SK-N-SH (cell line): ENCODE measurements around the gene FBXL5. TPM values are rescaled to one million over a fixed set of nuclear protein-coding genes. Genes with fewer than 3 reads are reported as not detected.

Experiments
- CTCF ChIA-PET: fragments of 300-600, 350-600 bp; formaldehyde crosslinking; extraction: SDS; loops from one replicate; lab custom pipeline; 2021; lab: Yijun Ruan, JAX
- POLR2A ChIA-PET: fragments of 350-600 bp; sonication (Branson Sonifier 250); formaldehyde crosslinking; extraction: SDS; loops from one replicate; lab custom pipeline; 2020; ENCODE audit warnings: antibody characterized with exemption, inconsistent platforms; lab: Yijun Ruan, JAX
- DNase-seq: peaks from one replicate; pipeline ENCODE4 v3.0.0; 2012
- H2AFZ ChIP-seq: fragments of 200-600 bp; sonication (generic); 2 replicates; pipeline ENCODE4 v1.8.1; 2016; ENCODE audit warnings: antibody characterized with exemption, mild to moderate bottlenecking, low read depth
- H3F3A ChIP-seq: fragments of 200-600 bp; sonication (generic); replicated peaks from 2 replicates; pipeline ENCODE3; 2016; ENCODE audit warnings: antibody characterized with exemption, mild to moderate bottlenecking; ENCODE audit not compliant: insufficient read depth
- H3K27ac ChIP-seq, 2 experiments: fragments of 200-500 bp in 1 of 2; fragments of 200-600 bp in 1 of 2; sonication (Bioruptor generic) in 1 of 2; sonication (generic), shearing (Covaris generic) in 1 of 2; 2 replicates each; pipeline versions ENCODE4 v1.5.1 to v1.6.1; 2014 to 2016; ENCODE audit warnings: low read depth in 2 of 2, inconsistent platforms in 1 of 2, low read length in 1 of 2, mild to moderate bottlenecking in 1 of 2, mixed read lengths in 1 of 2
- H3K27me3 ChIP-seq: fragments of 200-600 bp; sonication (generic), shearing (Covaris generic); 2 replicates; pipeline ENCODE4 v1.6.1; 2016; ENCODE audit warnings: mixed run types; ENCODE audit not compliant: insufficient read depth
- H3K36me3 ChIP-seq, 2 experiments: fragments of 200-500 bp in 1 of 2; fragments of 200-600 bp in 1 of 2; sonication (Bioruptor generic) in 1 of 2; sonication (generic) in 1 of 2; replicated peaks in 1 of 2; 2 replicates each; pipeline versions ENCODE3 to v1.5.1; 2014 to 2016; ENCODE audit warnings: low read length in 1 of 2, mild to moderate bottlenecking in 1 of 2; ENCODE audit not compliant: insufficient read depth in 2 of 2, control insufficient read depth in 1 of 2
- H3K4me1 ChIP-seq, 2 experiments: fragments of 200-500 bp in 1 of 2; fragments of 200-600 bp in 1 of 2; sonication (Bioruptor generic) in 1 of 2; sonication (generic), shearing (Covaris generic) in 1 of 2; 2 replicates each; pipeline versions ENCODE4 v1.5.1 to v1.6.1; 2014 to 2016; ENCODE audit warnings: low read depth in 1 of 2, low read length in 1 of 2, mixed run types in 1 of 2; ENCODE audit not compliant: insufficient read depth in 2 of 2, control insufficient read depth in 1 of 2
- H3K4me2 ChIP-seq: fragments of 200-600 bp; sonication (generic), shearing (Covaris generic); 2 replicates; pipeline ENCODE4 v1.6.1; 2017; ENCODE audit warnings: mixed run types
- H3K4me3 ChIP-seq, 2 experiments: fragments of 200-500 bp in 1 of 2; fragments of 200-600 bp in 1 of 2; sonication (Bioruptor generic) in 1 of 2; sonication (generic), shearing (Covaris generic) in 1 of 2; 2 replicates each; pipeline versions ENCODE4 v1.5.1 to v1.8.1; 2014 to 2016; ENCODE audit warnings: low read depth in 2 of 2, inconsistent platforms in 1 of 2, low read length in 1 of 2, mild to moderate bottlenecking in 1 of 2, mixed read lengths in 1 of 2, moderate library complexity in 1 of 2
- H3K79me2 ChIP-seq: fragments of 200-600 bp; sonication (generic); 2 replicates; pipeline ENCODE4 v1.8.1; 2017; ENCODE audit warnings: mild to moderate bottlenecking; ENCODE audit not compliant: insufficient read depth
- H3K9ac ChIP-seq: fragments of 200-600 bp; sonication (generic); 2 replicates; pipeline ENCODE4 v1.6.1; 2017; ENCODE audit warnings: mixed run types
- H3K9me2 ChIP-seq: fragments of 200-600 bp; sonication (generic); 2 replicates; pipeline ENCODE4 v1.6.1; 2017; ENCODE audit warnings: mixed run types
- H3K9me3 ChIP-seq: fragments of 200-600 bp; sonication (generic); 2 replicates; pipeline ENCODE4 v1.6.1; 2017; ENCODE audit warnings: mixed run types, mild to moderate bottlenecking, moderate library complexity
- H4K20me1 ChIP-seq: fragments of 200-600 bp; sonication (generic); 2 replicates; pipeline ENCODE4 v1.6.1; 2017; ENCODE audit warnings: mild to moderate bottlenecking, mixed run types; ENCODE audit not compliant: insufficient read depth
- ELF1 ChIP-seq: IDR thresholded peaks from 2 replicates; pipeline ENCODE4 v1.4.0; 2012
- FOXJ3 ChIP-seq: sonication (generic); formaldehyde crosslinking; IDR thresholded peaks from 2 replicates; pipeline ENCODE4 v1.5.1; 2020; ENCODE audit warnings: mild to moderate bottlenecking, missing genetic modification reagents
- FOXM1 ChIP-seq: IDR thresholded peaks from 2 replicates; pipeline ENCODE4 v1.4.0; 2012; ENCODE audit warnings: low read depth, mild to moderate bottlenecking
- GATA2 ChIP-seq: sonication (generic); formaldehyde crosslinking; IDR thresholded peaks from 2 replicates; pipeline ENCODE4 v1.5.0; 2020; ENCODE audit warnings: mild to moderate bottlenecking, missing genetic modification reagents
- JUND ChIP-seq: IDR thresholded peaks from 2 replicates; pipeline ENCODE4 v1.4.0; 2012
- MEF2A ChIP-seq: IDR thresholded peaks from 2 replicates; pipeline ENCODE4 v1.4.0; 2012; ENCODE audit warnings: low read depth, borderline replicate concordance
- NRF1 ChIP-seq: IDR thresholded peaks from 2 replicates; pipeline ENCODE4 v1.6.1; 2012; ENCODE audit warnings: low read depth, mild to moderate bottlenecking, low read length
- RAD21 ChIP-seq: IDR thresholded peaks from 2 replicates; pipeline ENCODE4 v1.6.1; 2012; ENCODE audit warnings: mild to moderate bottlenecking, low read length
- RCOR1 ChIP-seq: fragments of 150-350 bp; IDR thresholded peaks from 2 replicates; pipeline ENCODE4 v1.6.1; 2017; ENCODE audit warnings: antibody characterized with exemption, low read length
- RXRA ChIP-seq: IDR thresholded peaks from 2 replicates; pipeline ENCODE4 v1.4.0; 2012; ENCODE audit warnings: low read depth, mild to moderate bottlenecking, borderline replicate concordance
- SIN3A ChIP-seq: IDR thresholded peaks from 2 replicates; pipeline ENCODE4 v1.6.1; 2012; ENCODE audit warnings: low read depth, mild to moderate bottlenecking, low read length, moderate library complexity, borderline replicate concordance
- TAF1 ChIP-seq: IDR thresholded peaks from 2 replicates; pipeline ENCODE4 v1.6.1; 2012; ENCODE audit warnings: low read depth, mild to moderate bottlenecking, low read length, moderate library complexity, borderline replicate concordance
- TCF12 ChIP-seq: IDR thresholded peaks from 2 replicates; pipeline ENCODE4 v1.4.0; 2012
- TEAD4 ChIP-seq: IDR thresholded peaks from 2 replicates; pipeline ENCODE4 v1.4.0; 2012; ENCODE audit warnings: mild to moderate bottlenecking, borderline replicate concordance; ENCODE audit not compliant: insufficient read depth
- WGBS: methylation state at CpG from one replicate; pipeline ENCODE4 v1.1.6; 2017; ENCODE audit warnings: low lambda C conversion rate; 5-methylcytosine and 5-hydroxymethylcytosine counted together
- polyA plus RNA-seq, 3 experiments: library from polyadenylated mRNA; depleted of rRNA; stranded (reverse); fragments of >200 nt; gene quantifications; 2 replicates each; pipeline ENCODE4 v1.2.3, GENCODE V29; 2012
- TF ChIP-seq, protein P1 (sequence below): fragments of 150-350 bp; IDR thresholded peaks from 2 replicates; pipeline ENCODE4 v1.6.1; 2017; ENCODE audit warnings: antibody characterized with exemption, low read length, low read depth, borderline replicate concordance
- TF ChIP-seq, protein P2 (sequence below): IDR thresholded peaks from 2 replicates; pipeline ENCODE4 v1.6.1; 2012; ENCODE audit warnings: mild to moderate bottlenecking, low read depth, low read length, moderate library complexity
- TF ChIP-seq, protein P3 (sequence below): fragments of 150-350 bp; IDR thresholded peaks from 2 replicates; pipeline ENCODE4 v1.6.1; 2016; ENCODE audit warnings: mild to moderate bottlenecking, low read depth, low read length

FBXL5 gene
- polyA plus RNA-seq, 1 of the 3 experiments (the other 2 are of a cell fraction), result 13.5 TPM

DNA sequence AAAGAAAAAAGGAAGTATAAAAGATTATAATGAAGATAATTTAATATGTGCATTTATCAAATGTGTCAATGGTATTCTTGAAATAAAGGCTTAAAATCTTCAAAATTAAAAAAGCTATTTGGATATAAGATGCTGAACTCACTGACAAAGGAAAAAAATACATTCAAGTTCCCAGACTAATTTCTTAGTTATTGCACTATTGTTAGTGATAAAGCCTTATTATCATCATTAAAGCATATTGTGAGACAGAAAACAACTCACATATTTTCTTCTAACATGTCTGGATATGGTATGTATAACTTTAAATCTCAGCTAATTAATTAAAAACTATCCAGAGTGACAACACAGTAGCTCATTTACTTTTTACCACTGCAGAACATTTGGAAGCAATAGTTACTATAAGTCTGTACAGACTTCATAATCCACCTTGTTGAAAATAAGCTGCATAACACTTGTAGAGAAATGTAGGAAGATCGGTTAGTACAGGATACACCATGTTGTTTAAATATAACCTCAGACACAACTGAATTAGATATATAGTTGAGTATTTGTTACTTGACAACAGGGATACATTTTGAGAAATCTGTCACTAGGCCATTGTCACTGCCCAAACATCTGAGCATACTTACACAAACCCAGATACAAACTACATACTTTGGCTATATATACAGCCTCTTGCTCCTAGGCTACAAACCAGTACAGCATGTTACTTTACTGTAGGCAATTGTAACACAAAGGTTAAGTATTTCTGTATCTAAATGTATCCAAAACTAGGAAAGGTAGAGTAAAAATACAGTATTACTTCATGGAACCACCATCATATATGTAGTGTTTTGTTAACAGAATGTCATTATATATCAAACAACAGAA, 13.6 kb upstream of the FBXL5 start:
- Histone ChIP-seq H3K4me3 (no peak overlapping the region), H2AFZ (peak overlapping the region; percentile 12; the same call in 1 of the 2 replicates), H3K27me3 (no peaks in the 10 kb centered on the region), H3K4me2 (no peak overlapping the region), H3K4me1 (peaks cover 0 to 19% of the 10 kb centered on the region in 2 experiments; a peak in 2 of 4 replicates), H4K20me1 (no peaks in the 10 kb centered on the region; the same call in 1 of the 2 replicates), H3K9ac (no peak overlapping the region), H3K9me3 (no peaks in the 10 kb centered on the region), H3F3A (peaks cover 6% of the 10 kb centered on the region), H3K27ac (peak overlapping the region; percentile 12 to 37; a peak in 3 of 4 replicates), H3K36me3 (peaks cover 5 to 24% of the 10 kb centered on the region in 2 experiments), H3K9me2 (no peaks in the 10 kb centered on the region), H3K79me2 (peaks cover 93% of the 10 kb centered on the region)
- 95% methylated on average over 1 of the region's 1 CpG for WGBS
- POLR2A ChIA-PET, result no interaction called here
- TF ChIP-seq RXRA, result no peak
- TF ChIP-seq, protein P1, sequence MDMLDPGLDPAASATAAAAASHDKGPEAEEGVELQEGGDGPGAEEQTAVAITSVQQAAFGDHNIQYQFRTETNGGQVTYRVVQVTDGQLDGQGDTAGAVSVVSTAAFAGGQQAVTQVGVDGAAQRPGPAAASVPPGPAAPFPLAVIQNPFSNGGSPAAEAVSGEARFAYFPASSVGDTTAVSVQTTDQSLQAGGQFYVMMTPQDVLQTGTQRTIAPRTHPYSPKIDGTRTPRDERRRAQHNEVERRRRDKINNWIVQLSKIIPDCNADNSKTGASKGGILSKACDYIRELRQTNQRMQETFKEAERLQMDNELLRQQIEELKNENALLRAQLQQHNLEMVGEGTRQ, result no peak
- TF ChIP-seq MEF2A, result no peak
- no peak for TF ChIP-seq TCF12
- no peak for DNase-seq
- CTCF ChIA-PET, result no interaction called here

DNA sequence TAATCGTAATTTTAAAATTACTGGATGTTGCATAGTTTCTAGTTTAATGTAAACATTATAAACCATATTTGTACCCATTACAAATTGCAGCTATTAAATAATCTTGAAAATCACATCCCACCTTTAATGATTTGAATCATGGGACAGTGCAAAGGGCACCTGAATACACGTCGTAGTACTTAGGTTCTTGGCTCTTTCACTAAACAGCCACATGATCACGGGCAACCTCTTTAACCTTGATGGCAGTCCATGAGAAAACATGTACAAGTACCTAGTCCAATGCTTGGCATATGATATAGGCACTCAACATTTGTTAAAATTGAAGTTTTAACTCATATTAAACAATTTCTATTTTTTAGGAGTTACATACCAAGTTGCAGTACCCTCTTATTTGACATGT, 11.8 kb upstream of the FBXL5 start:
- no peak overlapping the region for H3K4me3 ChIP-seq
- H4K20me1 ChIP-seq, result no peaks in the 10 kb centered on the region
- ChIA-PET POLR2A (no interaction called here), CTCF (no interaction called here)
- 98% methylated on average over 4 of the region's 4 CpGs for WGBS
- no peaks in the 10 kb centered on the region for H3K27me3 ChIP-seq
- H3F3A ChIP-seq, result peaks cover 6% of the 10 kb centered on the region
- H3K27ac ChIP-seq, result no peak overlapping the region
- TF ChIP-seq, protein P1, result no peak
- TF ChIP-seq RCOR1, result no peak
- no peak for TF ChIP-seq TAF1
- TF ChIP-seq, protein P2, sequence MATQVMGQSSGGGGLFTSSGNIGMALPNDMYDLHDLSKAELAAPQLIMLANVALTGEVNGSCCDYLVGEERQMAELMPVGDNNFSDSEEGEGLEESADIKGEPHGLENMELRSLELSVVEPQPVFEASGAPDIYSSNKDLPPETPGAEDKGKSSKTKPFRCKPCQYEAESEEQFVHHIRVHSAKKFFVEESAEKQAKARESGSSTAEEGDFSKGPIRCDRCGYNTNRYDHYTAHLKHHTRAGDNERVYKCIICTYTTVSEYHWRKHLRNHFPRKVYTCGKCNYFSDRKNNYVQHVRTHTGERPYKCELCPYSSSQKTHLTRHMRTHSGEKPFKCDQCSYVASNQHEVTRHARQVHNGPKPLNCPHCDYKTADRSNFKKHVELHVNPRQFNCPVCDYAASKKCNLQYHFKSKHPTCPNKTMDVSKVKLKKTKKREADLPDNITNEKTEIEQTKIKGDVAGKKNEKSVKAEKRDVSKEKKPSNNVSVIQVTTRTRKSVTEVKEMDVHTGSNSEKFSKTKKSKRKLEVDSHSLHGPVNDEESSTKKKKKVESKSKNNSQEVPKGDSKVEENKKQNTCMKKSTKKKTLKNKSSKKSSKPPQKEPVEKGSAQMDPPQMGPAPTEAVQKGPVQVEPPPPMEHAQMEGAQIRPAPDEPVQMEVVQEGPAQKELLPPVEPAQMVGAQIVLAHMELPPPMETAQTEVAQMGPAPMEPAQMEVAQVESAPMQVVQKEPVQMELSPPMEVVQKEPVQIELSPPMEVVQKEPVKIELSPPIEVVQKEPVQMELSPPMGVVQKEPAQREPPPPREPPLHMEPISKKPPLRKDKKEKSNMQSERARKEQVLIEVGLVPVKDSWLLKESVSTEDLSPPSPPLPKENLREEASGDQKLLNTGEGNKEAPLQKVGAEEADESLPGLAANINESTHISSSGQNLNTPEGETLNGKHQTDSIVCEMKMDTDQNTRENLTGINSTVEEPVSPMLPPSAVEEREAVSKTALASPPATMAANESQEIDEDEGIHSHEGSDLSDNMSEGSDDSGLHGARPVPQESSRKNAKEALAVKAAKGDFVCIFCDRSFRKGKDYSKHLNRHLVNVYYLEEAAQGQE, result no peak
- no peak for TF ChIP-seq FOXJ3 (CRISPR knock-in tag)
- no peak for TF ChIP-seq TCF12
- no peak for TF ChIP-seq TEAD4
- no peak for TF ChIP-seq NRF1
- no peak for TF ChIP-seq GATA2 (CRISPR knock-in tag)
- TF ChIP-seq SIN3A, result no peak
- TF ChIP-seq RAD21, result no peak
- no peak for TF ChIP-seq FOXM1
- TF ChIP-seq, protein P3, sequence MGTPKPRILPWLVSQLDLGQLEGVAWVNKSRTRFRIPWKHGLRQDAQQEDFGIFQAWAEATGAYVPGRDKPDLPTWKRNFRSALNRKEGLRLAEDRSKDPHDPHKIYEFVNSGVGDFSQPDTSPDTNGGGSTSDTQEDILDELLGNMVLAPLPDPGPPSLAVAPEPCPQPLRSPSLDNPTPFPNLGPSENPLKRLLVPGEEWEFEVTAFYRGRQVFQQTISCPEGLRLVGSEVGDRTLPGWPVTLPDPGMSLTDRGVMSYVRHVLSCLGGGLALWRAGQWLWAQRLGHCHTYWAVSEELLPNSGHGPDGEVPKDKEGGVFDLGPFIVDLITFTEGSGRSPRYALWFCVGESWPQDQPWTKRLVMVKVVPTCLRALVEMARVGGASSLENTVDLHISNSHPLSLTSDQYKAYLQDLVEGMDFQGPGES, result no peak
- TF ChIP-seq JUND, result no peak
- no peak for TF ChIP-seq ELF1
- no peak for TF ChIP-seq MEF2A
- no peaks in the 10 kb centered on the region for H3K9me2 ChIP-seq
- no peak overlapping the region for H2AFZ ChIP-seq
- H3K4me1 ChIP-seq, result peaks cover 0 to 19% of the 10 kb centered on the region in 2 experiments; a peak in 2 of 4 replicates
- H3K79me2 ChIP-seq, result peaks cover 82% of the 10 kb centered on the region
- no peak overlapping the region for H3K4me2 ChIP-seq
- no peaks in the 10 kb centered on the region for H3K9me3 ChIP-seq
- no peak for DNase-seq
- peaks cover 5 to 19% of the 10 kb centered on the region in 2 experiments for H3K36me3 ChIP-seq
- H3K9ac ChIP-seq, result no peak overlapping the region
